Glomerular visceral epithelial cell (primary cell): ENCODE results near the gene KLF16.

Experiments
- DNase-seq: peaks from one replicate; pipeline ENCODE4 v3.0.0-alpha.2; 2016; ENCODE audit errors: extremely low spot score

The KLF16 gene

GRCh38 chr19:1868971-1869370, 5.6 kb upstream of the KLF16 start:
- DNase-seq = no peak

- no peak for DNase-seq
Observed at GRCh38 chr19:1867349-1867724, 4.0 kb upstream of the KLF16 start.

- no peak for DNase-seq
Observed at GRCh38 chr19:1866693-1867348, 3.4 kb upstream of the KLF16 start.

GRCh38 chr19:1865172-1866010, 2.0 kb upstream of the KLF16 start:
- DNase-seq = no peak

- peak; percentile 75 for DNase-seq
Observed at GRCh38 chr19:1864480-1865171, 1.2 kb upstream of the KLF16 start.

GRCh38 chr19:1863638-1864479, 480 bp upstream of the KLF16 start:
- DNase-seq = peak; percentile 98

GRCh38 chr19:1862424-1863327, 703 bp downstream of the KLF16 start:
- DNase-seq = peak; percentile 46

- no peak for DNase-seq
Observed at GRCh38 chr19:1862068-1862423, 1.3 kb downstream of the KLF16 start.

- no peak for DNase-seq
Observed at GRCh38 chr19:1861599-1862031, 1.8 kb downstream of the KLF16 start.

- no peak for DNase-seq
Observed at GRCh38 chr19:1860821-1861598, 2.4 kb downstream of the KLF16 start.

- peak; percentile 76 for DNase-seq
Observed at GRCh38 chr19:1860042-1860775, 3.2 kb downstream of the KLF16 start.

- DNase-seq = no peak
Observed at GRCh38 chr19:1859331-1859781, 4.0 kb downstream of the KLF16 start.

GRCh38 chr19:1858412-1859081, 4.8 kb downstream of the KLF16 start:
- DNase-seq = no peak

GRCh38 chr19:1857648-1858326, 5.6 kb downstream of the KLF16 start:
- no peak for DNase-seq

GRCh38 chr19:1856698-1857603, 6.4 kb downstream of the KLF16 start:
- DNase-seq = peak; percentile 88

- DNase-seq = no peak
Observed at GRCh38 chr19:1856345-1856697, 7.1 kb downstream of the KLF16 start.

GRCh38 chr19:1855828-1856255, 7.5 kb downstream of the KLF16 start:
- DNase-seq = no peak
